DND-41 (cell line): ENCODE data around the gene PLCD3.

ENCODE experiments used
- CTCF ChIP-seq: IDR thresholded peaks from 2 replicates; pipeline ENCODE4 v1.5.1; 2012; ENCODE audit warnings: borderline replicate concordance, low read length, moderate library complexity, mild to moderate bottlenecking; ENCODE audit not compliant: poor library complexity, severe bottlenecking; ENCODE audit errors: extremely low read depth
- EZH2 ChIP-seq: IDR thresholded peaks from 3 replicates; pipeline ENCODE4 v1.6.1; 2012; ENCODE audit warnings: borderline replicate concordance, low read depth, mild to moderate bottlenecking, moderate library complexity, low read length, inconsistent platforms; ENCODE audit not compliant: severe bottlenecking

DNA sequence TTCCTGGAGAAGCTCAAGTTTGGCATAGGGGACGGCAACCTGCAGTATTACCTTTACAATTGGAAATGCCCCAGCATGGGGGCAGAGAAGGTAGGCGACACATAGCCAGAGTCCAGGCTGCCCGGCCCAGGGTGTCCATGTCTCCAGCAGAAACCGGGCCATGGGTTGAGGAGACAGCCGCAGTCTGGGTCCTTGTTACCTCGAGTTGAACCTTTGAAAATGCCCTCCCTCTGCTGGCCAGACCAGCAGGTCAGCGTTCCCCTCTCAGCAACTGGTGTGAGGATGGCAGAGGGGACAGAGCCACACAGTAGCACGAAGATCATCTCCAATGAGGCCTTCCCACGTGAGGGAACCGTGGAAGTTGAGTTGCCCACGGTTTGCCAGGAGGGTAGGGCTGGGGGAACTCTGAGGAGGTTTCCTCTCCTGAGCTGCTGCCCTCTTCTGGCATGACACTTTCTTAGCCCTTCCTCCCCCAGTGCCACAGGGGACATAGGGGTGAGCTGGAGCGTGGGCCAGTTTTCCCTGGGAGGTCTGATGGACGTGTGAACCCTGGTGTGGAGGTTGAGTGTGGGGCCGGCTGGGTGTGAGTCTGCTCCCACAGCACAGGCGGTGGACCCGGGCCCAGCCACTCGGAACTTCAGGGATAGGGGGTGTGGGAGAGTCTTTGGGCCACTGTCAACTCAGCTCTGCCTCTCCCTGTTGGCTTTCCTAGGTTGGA lies 27.2 kb downstream of the PLCD3 start:
- TF ChIP-seq CTCF = peak; percentile 16
- TF ChIP-seq EZH2 = no peak
